Type B pancreatic cell (in vitro differentiated cells): ENCODE results near the gene DNAL1. TPM values are rescaled to one million over a fixed set of nuclear protein-coding genes. Genes with fewer than 3 reads are reported as not detected.

Source experiments
- DNase-seq: peaks from one replicate; pipeline ENCODE4 v3.0.0; 2021; ENCODE audit warnings: mixed read lengths; ENCODE audit not compliant: unreplicated experiment; ENCODE audit errors: extremely low spot score
- H3K27ac Mint-ChIP-seq: 2 replicates; pipeline ENCODE4 v1.8.0; 2021; ENCODE audit warnings: mild to moderate bottlenecking, mixed read lengths
- H3K27me3 Mint-ChIP-seq: 2 replicates; pipeline ENCODE4 v1.8.0; 2021; ENCODE audit warnings: mixed read lengths
- H3K36me3 Mint-ChIP-seq: 2 replicates; pipeline ENCODE4 v1.8.0; 2021; ENCODE audit warnings: mixed read lengths
- H3K4me1 Mint-ChIP-seq: one replicate; pipeline ENCODE4 v1.8.0; 2021; ENCODE audit warnings: mixed read lengths; ENCODE audit not compliant: unreplicated experiment
- H3K4me3 Mint-ChIP-seq: 2 replicates; pipeline ENCODE4 v1.8.0; 2021; ENCODE audit warnings: mild to moderate bottlenecking, mixed read lengths
- H3K9me3 Mint-ChIP-seq: 2 replicates; pipeline ENCODE4 v1.8.0; 2021; ENCODE audit warnings: mixed read lengths
- total RNA-seq: library from RNA; stranded (reverse); gene quantifications from 2 replicates; pipeline ENCODE4 v1.2.1, GENCODE V29; 2021; ENCODE audit warnings: low replicate concordance
- TF ChIP-seq, protein P1 (sequence below): fragments of 200-600 bp; sonication (generic); conservative IDR thresholded peaks from 2 replicates; pipeline ENCODE4 v1.5.0; 2021; ENCODE audit warnings: antibody characterized with exemption, mild to moderate bottlenecking

Gene DNAL1
- total RNA-seq, 1 donor from 2014 or later, result 20.3 TPM

- Mint-ChIP-seq H3K27ac (peak overlapping the region; percentile 74), H3K4me3 (no peak overlapping the region), H3K9me3 (no peaks in the 10 kb centered on the region), H3K27me3 (no peaks in the 10 kb centered on the region), H3K4me1 (peaks cover 81% of the 10 kb centered on the region), H3K36me3 (peaks cover 4% of the 10 kb centered on the region)
- no peak for DNase-seq
- TF ChIP-seq, protein P1, sequence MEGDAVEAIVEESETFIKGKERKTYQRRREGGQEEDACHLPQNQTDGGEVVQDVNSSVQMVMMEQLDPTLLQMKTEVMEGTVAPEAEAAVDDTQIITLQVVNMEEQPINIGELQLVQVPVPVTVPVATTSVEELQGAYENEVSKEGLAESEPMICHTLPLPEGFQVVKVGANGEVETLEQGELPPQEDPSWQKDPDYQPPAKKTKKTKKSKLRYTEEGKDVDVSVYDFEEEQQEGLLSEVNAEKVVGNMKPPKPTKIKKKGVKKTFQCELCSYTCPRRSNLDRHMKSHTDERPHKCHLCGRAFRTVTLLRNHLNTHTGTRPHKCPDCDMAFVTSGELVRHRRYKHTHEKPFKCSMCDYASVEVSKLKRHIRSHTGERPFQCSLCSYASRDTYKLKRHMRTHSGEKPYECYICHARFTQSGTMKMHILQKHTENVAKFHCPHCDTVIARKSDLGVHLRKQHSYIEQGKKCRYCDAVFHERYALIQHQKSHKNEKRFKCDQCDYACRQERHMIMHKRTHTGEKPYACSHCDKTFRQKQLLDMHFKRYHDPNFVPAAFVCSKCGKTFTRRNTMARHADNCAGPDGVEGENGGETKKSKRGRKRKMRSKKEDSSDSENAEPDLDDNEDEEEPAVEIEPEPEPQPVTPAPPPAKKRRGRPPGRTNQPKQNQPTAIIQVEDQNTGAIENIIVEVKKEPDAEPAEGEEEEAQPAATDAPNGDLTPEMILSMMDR, result no peak
These were observed 106.4 kb downstream of the DNAL1 start for GRCh38 chr14:73751157-73751691.

DNA sequence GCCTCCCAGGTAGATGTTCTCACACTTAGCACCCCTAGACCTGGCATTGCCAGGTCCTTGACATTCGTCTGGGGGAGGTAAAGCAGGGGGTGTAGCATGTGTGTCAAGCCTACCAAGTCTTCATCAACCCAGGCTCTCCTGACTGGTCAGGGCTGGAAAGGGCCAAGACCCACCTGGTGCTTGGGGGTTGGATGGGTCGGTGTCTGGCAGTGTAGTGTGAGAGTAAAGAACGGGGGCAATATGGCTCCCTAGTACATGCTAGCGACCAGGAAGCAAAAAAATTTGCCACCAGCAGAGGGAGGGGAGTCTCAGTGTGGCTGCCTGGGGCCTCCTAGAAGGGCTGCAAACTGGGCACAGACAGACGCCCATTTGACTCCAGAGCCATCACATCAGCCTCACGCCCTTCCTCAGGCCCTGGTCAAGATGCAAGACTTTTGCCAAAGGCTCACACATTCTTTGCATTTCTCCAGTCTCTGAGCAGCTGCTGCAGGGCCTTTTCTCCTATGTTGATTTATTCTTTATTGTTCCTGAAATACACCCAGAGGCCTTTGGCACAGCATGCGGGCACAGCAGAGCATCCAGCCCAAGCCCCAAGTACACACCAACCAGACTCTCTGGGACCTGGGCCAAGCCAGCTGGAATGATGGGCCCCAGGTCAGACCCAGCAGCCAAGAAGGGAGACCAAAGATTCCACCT lies 107.7 kb downstream of the DNAL1 start:
- TF ChIP-seq, protein P1, result peak; percentile 55

More for the DNA sequence above, 107.7 kb downstream of the DNAL1 start:
- Mint-ChIP-seq H3K4me3 (peak overlapping the region; percentile 55), H3K4me1 (peaks cover 78% of the 10 kb centered on the region), H3K27ac (peak overlapping the region; percentile 86), H3K9me3 (no peaks in the 10 kb centered on the region), H3K27me3 (no peaks in the 10 kb centered on the region), H3K36me3 (peaks cover 4% of the 10 kb centered on the region)
- no peak for DNase-seq

Other genes with a start within 250 kb of the DNAL1 start
- 64.5 and 78.1 TPM in 2 replicates for gene NUMB, start 186.4 kb upstream of the DNAL1 start, total RNA-seq
- gene RIOX1, start 154.1 kb upstream of the DNAL1 start, total RNA-seq, result 12.1 and 16.7 TPM in 2 replicates
- gene ACOT1, start 107.8 kb upstream of the DNAL1 start, total RNA-seq, result 3.8 and 5.3 TPM in 2 replicates
- 0.19 and 0.33 TPM in 2 replicates for gene HEATR4, start 86.0 kb upstream of the DNAL1 start, total RNA-seq
- 18.1 and 18.2 TPM in 2 replicates for gene ACOT2, start 75.8 kb upstream of the DNAL1 start, total RNA-seq
- 0.99 and 1.9 TPM in 2 replicates for gene ACOT4, start 53.1 kb upstream of the DNAL1 start, total RNA-seq
- gene ACOT6, start 32.5 kb upstream of the DNAL1 start, total RNA-seq, result not detected in 2 replicates
- gene PNMA1, start 69.4 kb downstream of the DNAL1 start, total RNA-seq, result 35.5 and 64.8 TPM in 2 replicates
- gene PTGR2, start 206.8 kb downstream of the DNAL1 start, total RNA-seq, result 9.5 and 9.6 TPM in 2 replicates
- 44.2 and 50.8 TPM in 2 replicates for gene ZNF410, start 241.9 kb downstream of the DNAL1 start, total RNA-seq